GM20000 (cell line): ENCODE measurements around the gene MAP1A.

Source experiments
- DNase-seq: peaks from one replicate; pipeline ENCODE4 v3.0.0; 2012; ENCODE audit warnings: low spot score
- TF ChIP-seq, protein P1 (sequence below): IDR thresholded peaks from 2 replicates; pipeline ENCODE4 v1.5.1; 2012; ENCODE audit warnings: mild to moderate bottlenecking, control low read depth; ENCODE audit errors: extremely low read depth, missing control alignments

The MAP1A gene

GRCh38 chr15:43488790-43489189 lies 28.6 kb upstream of the MAP1A start:
- no peak for DNase-seq
- TF ChIP-seq, protein P1, sequence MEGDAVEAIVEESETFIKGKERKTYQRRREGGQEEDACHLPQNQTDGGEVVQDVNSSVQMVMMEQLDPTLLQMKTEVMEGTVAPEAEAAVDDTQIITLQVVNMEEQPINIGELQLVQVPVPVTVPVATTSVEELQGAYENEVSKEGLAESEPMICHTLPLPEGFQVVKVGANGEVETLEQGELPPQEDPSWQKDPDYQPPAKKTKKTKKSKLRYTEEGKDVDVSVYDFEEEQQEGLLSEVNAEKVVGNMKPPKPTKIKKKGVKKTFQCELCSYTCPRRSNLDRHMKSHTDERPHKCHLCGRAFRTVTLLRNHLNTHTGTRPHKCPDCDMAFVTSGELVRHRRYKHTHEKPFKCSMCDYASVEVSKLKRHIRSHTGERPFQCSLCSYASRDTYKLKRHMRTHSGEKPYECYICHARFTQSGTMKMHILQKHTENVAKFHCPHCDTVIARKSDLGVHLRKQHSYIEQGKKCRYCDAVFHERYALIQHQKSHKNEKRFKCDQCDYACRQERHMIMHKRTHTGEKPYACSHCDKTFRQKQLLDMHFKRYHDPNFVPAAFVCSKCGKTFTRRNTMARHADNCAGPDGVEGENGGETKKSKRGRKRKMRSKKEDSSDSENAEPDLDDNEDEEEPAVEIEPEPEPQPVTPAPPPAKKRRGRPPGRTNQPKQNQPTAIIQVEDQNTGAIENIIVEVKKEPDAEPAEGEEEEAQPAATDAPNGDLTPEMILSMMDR: no peak

DNA sequence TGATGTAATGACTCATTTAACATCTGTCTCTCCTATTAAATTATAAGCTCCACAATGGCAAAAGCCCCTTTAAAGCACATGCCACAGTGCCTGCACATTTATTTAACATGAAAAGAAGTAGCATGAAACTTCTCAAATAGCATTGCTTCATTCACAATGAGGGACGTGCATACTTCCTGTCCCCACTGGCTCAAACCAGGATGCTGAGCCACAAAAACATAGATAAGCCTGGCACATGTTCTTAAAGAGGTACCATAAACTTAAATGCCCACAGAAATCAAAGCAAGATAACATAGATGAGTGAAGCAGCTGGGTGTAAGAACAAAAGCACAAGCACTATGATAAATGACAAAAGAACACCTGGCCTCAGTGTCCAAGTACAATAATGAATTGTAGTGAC lies 28.2 kb upstream of the MAP1A start:
- TF ChIP-seq, protein P1: no peak
- DNase-seq: no peak

GRCh38 chr15:43492266-43492665 lies 25.1 kb upstream of the MAP1A start:
- TF ChIP-seq, protein P1: no peak

GRCh38 chr15:43492673-43493601 lies 24.5 kb upstream of the MAP1A start, which contains the start of gene TP53BP1:
Gene TP53BP1, minus strand, starts transcription at chr15:43493156. Its CDS starts 113 bp downstream, at chr15:43493043.
- TF ChIP-seq, protein P1: no peak
- DNase-seq: peak; percentile 92

More at GRCh38 chr15:43492266-43492665, 25.1 kb upstream of the MAP1A start:
- DNase-seq: no peak

- TF ChIP-seq, protein P1: no peak
These were observed 23.5 kb upstream of the MAP1A start for GRCh38 chr15:43493703-43494472.

DNA sequence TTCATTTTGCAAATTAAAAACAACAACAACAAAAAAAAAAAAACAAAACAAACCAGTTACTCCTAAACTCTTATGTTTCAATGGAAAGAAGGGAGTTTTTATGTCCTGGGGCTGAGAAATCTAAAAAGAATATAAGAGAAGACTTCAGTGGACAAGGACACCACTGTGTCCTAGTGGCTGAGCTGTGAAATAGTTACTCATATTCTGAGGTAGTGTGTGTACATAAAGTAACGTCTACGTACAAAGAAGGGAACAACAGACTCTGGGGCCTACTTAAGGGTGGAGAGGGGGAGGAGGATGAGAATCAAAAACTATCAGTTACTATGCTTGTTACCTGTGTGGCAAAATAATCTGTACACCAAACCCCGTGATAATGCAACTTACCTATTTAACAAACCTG lies 18.4 kb upstream of the MAP1A start:
- no peak for DNase-seq
- TF ChIP-seq, protein P1: no peak

More at GRCh38 chr15:43493703-43494472, 23.5 kb upstream of the MAP1A start:
- DNase-seq: no peak

DNA sequence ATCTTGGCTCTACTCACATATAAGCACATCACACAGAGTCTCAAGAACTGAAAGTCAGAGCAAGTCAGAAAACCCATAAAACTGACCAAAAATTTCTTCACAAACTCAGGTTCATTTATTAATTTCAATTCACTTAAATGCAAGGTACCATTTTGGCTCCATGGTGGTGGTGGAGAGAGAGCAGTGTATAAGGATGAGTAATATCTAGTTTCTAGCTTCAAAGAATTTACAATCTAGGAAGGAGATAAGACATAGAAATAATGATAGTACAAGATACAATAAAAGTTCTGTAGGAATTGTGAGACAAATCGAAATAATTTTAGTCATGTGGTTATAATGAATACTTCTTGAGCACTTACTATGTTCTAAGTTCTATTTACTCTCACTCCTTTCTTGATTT lies 17.8 kb upstream of the MAP1A start:
- no peak for DNase-seq
- TF ChIP-seq, protein P1: no peak
